OCI-LY3 (cell line): ENCODE measurements around the gene NDUFS2.

Source experiments
- EZH2phosphoT487 ChIP-seq: fragments of 200-600 bp; shearing (Covaris generic); IDR thresholded peaks from 2 replicates; pipeline ENCODE4 v1.6.1; 2018; ENCODE audit warnings: antibody characterized with exemption, mixed run types, low read depth
- TF ChIP-seq, protein P1 (sequence below): fragments of 200-600, 300-600 bp; sonication (generic); IDR thresholded peaks from 2 replicates; pipeline ENCODE4 v1.5.1; 2014; ENCODE audit warnings: antibody characterized with exemption, low read length, low read depth

DNA sequence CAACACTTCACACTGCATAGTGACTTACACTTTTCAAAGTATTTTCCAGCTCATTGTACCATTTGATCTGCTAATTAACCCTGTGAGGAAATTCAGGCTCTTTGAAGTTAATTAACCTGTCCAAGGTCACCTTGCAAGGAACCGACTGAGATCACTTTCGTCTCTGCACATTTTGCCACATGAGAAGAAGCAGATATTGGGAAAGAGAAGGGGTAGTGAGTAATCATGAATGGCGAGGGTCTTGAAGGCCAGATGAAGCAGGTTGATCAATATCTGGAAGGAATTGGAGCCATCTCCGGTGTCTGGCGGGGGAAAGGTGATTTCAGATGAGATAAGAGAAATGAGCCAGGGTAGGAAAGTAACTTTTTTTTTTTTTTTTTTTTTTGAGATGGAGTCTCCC, 17.8 kb downstream of the NDUFS2 start:
- TF ChIP-seq, protein P1, sequence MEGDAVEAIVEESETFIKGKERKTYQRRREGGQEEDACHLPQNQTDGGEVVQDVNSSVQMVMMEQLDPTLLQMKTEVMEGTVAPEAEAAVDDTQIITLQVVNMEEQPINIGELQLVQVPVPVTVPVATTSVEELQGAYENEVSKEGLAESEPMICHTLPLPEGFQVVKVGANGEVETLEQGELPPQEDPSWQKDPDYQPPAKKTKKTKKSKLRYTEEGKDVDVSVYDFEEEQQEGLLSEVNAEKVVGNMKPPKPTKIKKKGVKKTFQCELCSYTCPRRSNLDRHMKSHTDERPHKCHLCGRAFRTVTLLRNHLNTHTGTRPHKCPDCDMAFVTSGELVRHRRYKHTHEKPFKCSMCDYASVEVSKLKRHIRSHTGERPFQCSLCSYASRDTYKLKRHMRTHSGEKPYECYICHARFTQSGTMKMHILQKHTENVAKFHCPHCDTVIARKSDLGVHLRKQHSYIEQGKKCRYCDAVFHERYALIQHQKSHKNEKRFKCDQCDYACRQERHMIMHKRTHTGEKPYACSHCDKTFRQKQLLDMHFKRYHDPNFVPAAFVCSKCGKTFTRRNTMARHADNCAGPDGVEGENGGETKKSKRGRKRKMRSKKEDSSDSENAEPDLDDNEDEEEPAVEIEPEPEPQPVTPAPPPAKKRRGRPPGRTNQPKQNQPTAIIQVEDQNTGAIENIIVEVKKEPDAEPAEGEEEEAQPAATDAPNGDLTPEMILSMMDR, result no peak
- no peak for TF ChIP-seq EZH2phosphoT487
